B cell (primary cell): ENCODE data around the gene CDKN2C.

Experiments
- EZH2 ChIP-seq: IDR thresholded peaks from 2 replicates; pipeline ENCODE4 v1.6.1; 2012; ENCODE audit warnings: borderline replicate concordance, low read depth, mild to moderate bottlenecking, moderate library complexity, low read length; ENCODE audit not compliant: insufficient read depth, poor library complexity, severe bottlenecking
- TF ChIP-seq, protein P1 (sequence below): fragments of 200-600 bp; IDR thresholded peaks from one replicate; pipeline ENCODE4 v1.8.0; 2022; ENCODE audit warnings: antibody characterized with exemption, mild to moderate bottlenecking

DNA sequence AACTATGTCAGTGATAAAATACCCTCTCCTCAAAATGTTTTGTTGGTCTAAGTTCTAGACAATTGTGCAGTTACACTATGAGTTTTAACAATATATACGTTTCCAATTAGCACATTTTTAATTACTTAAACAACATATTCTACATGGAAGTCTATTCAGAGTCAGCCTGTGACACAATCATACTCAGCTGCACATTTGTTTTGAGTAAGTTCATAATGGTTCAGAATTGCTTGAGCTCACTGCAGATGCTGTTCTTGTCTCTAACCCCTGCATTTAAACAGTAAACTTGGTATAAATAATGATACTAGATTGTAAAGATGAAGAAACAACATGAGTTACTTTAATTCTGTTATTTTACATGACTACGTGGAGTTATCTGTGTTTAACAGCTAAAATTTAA lies 30.6 kb downstream of the CDKN2C start:
- TF ChIP-seq, protein P1, sequence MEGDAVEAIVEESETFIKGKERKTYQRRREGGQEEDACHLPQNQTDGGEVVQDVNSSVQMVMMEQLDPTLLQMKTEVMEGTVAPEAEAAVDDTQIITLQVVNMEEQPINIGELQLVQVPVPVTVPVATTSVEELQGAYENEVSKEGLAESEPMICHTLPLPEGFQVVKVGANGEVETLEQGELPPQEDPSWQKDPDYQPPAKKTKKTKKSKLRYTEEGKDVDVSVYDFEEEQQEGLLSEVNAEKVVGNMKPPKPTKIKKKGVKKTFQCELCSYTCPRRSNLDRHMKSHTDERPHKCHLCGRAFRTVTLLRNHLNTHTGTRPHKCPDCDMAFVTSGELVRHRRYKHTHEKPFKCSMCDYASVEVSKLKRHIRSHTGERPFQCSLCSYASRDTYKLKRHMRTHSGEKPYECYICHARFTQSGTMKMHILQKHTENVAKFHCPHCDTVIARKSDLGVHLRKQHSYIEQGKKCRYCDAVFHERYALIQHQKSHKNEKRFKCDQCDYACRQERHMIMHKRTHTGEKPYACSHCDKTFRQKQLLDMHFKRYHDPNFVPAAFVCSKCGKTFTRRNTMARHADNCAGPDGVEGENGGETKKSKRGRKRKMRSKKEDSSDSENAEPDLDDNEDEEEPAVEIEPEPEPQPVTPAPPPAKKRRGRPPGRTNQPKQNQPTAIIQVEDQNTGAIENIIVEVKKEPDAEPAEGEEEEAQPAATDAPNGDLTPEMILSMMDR: no peak
- TF ChIP-seq EZH2: no peak
